Stomach (tissue), 4 donors: ENCODE data around the gene NCK2.
A peak's percentile ranks its signal among the peaks of the same experiment; 100 is the strongest.

ENCODE experiments used
- CTCF ChIP-seq, 7 experiments: fragments of 450-650 bp in 4 of 7; fragments of 200-600 bp in 3 of 7; sonication (generic) in 3 of 7; IDR thresholded peaks; one replicate each; pipeline ENCODE4 v1.5.1; 2016 to 2019; ENCODE audit warnings: antibody characterized with exemption in 7 of 7, control low read depth in 2 of 7, mild to moderate bottlenecking in 1 of 7
- EP300 ChIP-seq: sonication (generic); formaldehyde crosslinking; IDR thresholded peaks from one replicate; pipeline ENCODE4 v1.6.1; 2017; ENCODE audit warnings: antibody characterized with exemption
- POLR2AphosphoS5 ChIP-seq, 3 donors: sonication (generic); formaldehyde crosslinking; IDR thresholded peaks; one replicate each; pipeline ENCODE4 v1.6.1; 2016; ENCODE audit warnings: antibody characterized with exemption in 3 of 3

- TF ChIP-seq CTCF (IDR thresholded peaks at IDR 0.05) (no peak), POLR2AphosphoS5 (IDR thresholded peaks at IDR 0.05) (peak in 1 of 3 donors; percentile 52), EP300 (no peak)
These were observed 76.0 kb downstream of the NCK2 start for GRCh38 chr2:105820691-105821090.
